ENCODE data around the gene TNFRSF1B.

DNA sequence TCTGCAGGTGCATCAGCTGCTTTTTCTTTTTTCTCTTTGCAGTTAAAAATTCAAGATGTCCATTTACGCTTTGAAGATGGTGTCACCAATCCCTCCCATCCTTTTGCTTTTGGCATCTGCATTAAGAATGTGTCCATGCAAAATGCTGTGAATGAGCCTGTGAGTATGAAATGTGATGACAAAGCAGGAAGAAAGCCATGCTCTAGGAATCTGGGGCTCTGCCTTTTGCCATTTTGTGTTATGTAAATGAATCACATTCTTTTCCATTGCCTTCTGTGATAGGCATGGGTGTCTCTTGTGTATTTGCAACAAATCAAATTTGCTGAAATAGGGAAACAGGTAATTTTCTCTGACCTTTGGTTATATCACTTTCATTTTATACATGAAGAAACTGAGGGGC lies 82.4 kb downstream of the TNFRSF1B start:
- no peak for TF ChIP-seq POLR2A (IDR thresholded peaks at IDR 0.05)
- TF ChIP-seq, protein P1, sequence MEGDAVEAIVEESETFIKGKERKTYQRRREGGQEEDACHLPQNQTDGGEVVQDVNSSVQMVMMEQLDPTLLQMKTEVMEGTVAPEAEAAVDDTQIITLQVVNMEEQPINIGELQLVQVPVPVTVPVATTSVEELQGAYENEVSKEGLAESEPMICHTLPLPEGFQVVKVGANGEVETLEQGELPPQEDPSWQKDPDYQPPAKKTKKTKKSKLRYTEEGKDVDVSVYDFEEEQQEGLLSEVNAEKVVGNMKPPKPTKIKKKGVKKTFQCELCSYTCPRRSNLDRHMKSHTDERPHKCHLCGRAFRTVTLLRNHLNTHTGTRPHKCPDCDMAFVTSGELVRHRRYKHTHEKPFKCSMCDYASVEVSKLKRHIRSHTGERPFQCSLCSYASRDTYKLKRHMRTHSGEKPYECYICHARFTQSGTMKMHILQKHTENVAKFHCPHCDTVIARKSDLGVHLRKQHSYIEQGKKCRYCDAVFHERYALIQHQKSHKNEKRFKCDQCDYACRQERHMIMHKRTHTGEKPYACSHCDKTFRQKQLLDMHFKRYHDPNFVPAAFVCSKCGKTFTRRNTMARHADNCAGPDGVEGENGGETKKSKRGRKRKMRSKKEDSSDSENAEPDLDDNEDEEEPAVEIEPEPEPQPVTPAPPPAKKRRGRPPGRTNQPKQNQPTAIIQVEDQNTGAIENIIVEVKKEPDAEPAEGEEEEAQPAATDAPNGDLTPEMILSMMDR (IDR thresholded peaks at IDR 0.05) = no peak

Measured in tibial nerve (tissue), 3 donors.